Activated CD4-positive, alpha-beta T cell treated with anti-CD3 and anti-CD28 coated beads, Interleukin-10, Interleukin-2, amounts not matched to agents 100 ng/mL and 50 ng/mL, durations not matched to agents 16 hours and 8 hours (primary cell): ENCODE data around the gene GALNT14.
A peak's percentile ranks its signal among the peaks of the same experiment; 100 is the strongest.

Experiments
- DNase-seq: peaks from one replicate; pipeline ENCODE4 v3.0.0-alpha.2; 2020

GALNT14 gene

DNA sequence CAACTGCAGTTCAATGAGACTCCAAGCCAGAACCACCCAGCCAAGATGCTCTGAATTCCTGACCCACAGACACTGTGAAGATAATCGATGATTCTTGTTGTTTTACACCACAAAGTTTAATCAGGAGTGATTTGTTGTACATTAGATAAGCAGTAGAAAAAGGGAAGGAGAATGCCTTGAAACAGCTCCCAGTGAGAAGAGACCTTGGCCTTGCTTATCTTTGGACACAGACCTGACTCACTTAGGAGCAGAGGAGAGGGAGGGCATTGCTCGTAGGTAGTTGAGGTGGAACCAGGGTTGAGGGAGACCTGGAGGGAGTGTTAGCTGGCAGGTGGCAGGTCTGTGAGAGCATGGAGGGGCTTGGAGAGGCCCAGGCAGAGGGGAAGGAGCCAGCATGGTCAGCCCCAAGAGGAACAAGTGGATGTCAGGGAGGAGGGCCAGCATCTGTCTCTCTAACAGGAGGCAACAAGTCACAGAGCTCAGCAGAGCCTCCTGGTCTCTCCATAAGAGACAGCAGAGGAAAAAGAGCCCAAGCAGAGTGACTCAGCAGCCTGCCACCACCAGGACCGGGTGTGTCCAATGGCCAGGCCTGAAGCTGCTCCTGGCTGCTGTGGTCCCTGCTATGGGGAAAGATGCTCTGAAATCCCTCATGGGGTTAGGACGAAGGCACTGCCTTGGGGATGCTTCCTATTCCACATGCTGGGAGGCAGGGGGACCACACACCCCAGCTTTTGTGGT, 169.4 kb downstream of the GALNT14 start:
- no peak for DNase-seq

DNA sequence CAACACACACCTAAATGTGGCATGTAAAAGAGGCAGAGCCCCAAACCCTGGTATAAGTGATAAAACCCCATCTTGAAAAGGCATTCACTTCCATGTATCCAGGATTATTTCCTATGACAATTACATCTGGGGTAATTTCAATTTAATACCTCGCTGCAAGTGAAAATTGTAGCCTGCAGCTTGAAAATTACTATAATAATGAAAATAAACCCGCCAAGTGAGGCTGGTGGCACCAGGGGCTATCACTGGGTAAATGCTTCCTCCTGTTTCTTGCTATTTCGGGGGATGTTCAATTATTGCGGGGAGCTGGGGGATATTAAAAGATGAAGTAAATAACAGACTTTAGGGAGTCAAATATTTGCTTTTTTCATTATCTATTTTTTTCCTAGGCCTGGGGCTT, 171.5 kb downstream of the GALNT14 start:
- DNase-seq, result no peak

DNA sequence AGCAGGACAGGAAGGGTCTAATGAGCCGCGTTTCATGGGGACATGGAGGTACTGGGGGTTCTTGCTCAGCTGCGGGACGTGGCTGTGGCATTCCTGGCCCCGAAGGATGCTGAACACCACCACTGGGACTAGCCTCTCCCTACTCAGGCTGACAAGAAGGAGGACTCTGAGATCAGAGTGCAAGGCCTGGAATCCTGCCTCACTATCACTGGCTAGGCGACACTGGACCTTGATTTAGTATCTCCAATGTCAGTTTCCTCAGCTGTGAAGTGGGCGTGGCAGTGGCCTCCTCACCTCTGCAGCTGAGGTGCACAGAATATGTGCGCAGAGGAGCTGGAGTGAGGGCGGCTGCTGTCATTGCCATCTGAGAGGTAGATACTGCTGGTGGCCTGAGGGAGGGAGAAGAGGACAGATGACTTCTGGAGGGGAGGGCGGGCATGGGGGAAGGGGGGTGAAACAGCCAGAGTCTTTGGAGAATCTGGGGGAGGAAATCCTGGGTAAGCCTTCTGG, 173.2 kb downstream of the GALNT14 start:
- no peak for DNase-seq

DNA sequence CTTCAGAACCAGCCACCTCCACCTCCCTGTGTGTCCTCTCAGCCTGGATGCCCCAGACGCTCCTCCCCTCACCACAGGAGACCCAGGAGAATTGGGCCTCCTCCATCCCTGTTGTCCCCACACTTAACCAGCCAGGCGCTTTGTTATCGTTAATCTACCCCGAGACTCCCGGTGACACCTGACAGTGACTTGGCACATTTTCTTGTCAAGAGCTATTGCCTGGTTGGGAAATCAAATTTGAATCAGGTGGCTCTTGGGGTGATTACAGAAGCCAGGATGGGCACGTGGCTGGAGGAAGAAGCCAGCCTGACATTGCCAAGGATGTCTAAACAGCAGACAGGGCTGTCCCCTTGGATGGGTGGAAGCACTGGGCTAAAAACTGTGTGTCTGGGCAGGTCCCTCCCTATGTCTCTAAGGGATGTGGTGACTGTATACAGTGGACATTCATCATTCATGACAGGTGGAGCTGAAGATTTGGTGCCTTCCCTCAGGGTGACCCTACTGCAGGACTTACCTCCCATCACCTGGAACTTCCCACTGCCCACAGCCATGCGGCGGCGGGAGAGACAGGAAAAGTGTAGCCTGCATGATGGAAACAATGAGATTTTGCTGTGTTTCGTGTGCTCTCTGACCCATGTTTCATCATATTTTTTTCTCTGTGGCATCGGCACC, 173.8 kb downstream of the GALNT14 start:
- DNase-seq, result no peak

DNA sequence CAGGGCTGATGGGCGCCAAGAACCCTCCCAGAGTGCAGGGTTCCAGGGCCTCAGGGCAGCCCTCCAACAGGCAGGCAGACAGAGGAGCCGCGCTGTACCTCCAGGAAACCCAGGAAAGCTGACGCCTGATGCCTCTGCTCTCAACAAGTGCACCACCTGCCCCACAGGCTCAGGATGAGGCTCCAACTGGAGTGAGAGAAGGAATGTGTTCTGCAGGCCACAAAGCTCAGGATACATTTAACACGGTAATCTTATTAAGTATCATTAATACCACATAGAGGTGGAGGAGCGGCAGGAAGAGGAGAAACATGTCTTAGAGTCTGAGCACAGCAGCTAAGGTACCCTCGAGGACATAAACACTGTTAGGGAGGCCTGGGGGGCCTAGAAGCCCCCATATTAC, 175.1 kb downstream of the GALNT14 start:
- DNase-seq, result no peak

DNA sequence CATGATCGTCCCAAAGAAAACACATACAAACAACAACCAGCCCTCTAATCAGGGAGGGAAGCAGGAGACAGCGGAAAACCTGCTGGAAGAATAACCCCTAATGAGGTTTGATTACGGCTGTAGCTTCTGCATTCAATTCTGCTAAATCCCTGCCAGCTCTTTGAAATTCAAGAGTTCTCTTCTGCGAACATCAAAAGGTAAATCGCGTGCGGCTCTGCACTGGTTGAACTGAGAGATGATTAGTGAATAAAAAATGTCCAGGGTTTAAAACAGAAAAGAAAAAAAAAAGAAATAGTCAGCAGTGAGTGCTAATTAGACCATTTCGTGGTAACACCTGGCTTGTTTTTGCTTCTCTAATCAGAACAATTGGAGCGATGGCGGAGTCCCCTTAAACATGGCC, 178.0 kb downstream of the GALNT14 start:
- DNase-seq, result no peak

DNA sequence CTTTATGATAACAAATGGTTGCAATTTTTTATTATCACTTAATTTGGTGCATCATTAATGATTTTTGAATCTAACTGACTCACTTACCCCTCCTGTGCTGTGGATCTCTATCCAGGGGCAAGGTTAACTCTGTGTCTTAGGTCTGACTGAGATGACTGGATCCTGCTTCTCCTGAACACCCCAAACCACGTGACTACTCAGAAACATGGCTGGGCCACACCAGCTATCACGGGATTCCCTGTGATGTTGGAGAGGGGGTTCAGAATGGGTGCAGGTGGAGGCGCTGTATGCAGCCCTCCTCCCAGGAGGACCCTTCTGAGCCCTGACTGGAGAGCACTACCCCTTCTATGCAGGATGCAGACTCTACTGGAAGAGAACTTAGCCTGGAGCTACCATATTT, 178.6 kb downstream of the GALNT14 start:
- no peak for DNase-seq

DNA sequence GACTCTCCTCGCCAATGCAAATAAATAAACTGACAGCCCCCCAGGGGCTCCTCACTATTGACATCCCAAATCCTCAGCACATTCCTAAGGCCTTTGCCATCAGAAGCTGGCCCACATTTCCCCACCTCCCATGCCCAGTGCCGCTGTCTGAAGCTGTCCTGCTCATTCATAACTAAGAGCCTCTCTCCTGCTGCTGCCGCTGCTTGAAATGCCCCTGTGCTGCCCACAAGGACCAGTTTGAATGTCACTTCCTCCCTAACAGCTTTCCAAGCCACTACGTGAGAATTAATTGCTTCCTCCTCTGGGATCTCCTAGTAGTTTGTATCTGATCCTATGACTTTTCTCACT, 179.3 kb downstream of the GALNT14 start:
- no peak for DNase-seq

DNA sequence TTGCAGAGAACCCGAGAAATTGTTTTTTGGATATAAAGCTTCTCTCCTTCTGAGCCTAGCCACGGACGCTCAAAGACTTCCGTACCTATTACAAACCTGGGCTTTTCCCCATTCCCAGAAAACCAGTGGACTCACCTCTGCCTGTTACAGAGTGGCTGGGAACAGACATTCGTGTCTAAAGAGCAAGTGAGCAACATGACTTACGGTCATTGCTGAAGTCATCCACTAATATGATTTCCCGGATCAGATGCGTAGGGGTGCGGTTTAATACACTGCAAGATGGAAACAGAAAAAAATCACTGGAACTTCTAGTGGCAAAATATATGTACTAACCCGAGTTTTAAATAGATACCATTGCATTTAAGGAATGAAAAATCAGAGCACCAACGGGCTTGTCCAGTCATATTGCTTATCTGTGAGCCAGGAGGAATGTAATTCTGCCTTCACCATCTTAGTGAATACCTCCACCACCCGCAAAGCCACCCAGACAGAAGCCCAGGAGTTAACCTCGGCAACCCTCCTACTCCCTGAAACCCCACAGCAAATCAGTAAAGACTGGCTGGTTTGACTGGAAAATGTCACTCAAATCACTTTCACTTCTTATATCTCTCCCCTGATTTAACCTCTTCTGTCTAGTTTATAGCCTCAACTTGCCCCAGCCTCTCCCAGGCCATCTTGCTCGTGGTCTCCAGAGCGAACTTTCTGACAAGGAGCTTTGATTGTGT, 179.9 kb downstream of the GALNT14 start:
- no peak for DNase-seq

DNA sequence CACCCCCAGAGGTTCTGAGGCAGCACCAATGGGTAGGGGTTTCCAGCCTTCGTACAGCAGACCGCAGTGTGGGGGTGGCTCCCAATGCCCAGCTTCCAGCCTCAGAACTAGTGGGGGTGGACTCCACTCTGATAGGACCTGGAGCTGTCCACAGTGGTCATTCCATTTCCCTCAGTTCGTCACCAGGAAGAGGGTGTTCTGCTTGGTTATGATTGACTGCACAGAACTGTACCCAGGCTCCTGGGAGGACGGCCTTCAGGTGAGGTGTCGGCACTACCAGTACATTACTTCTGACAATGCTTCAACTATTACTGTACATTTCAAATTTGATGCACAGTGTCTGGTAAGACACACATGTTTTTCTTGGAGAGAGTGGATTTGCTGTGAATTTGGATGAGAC, 180.6 kb downstream of the GALNT14 start:
- no peak for DNase-seq

DNA sequence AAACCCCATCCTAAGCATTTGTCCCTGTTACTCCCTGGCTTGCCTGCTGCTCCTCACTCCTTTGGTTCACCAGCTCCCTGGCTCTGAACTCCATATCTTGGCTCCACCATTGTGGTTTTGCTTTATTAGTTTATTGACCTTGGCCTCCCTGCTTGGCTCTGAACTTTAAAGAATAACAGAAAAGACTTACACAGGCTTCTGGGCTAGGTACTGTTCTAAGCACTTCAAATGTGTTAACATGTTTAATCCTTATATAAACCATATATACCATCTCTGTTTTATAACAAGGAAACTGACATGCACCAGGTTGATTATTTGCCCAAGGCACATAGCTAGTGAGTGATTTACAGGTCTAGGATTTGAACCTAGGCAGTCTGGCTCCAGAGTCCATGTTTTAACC, 181.2 kb downstream of the GALNT14 start:
- DNase-seq, result no peak

DNA sequence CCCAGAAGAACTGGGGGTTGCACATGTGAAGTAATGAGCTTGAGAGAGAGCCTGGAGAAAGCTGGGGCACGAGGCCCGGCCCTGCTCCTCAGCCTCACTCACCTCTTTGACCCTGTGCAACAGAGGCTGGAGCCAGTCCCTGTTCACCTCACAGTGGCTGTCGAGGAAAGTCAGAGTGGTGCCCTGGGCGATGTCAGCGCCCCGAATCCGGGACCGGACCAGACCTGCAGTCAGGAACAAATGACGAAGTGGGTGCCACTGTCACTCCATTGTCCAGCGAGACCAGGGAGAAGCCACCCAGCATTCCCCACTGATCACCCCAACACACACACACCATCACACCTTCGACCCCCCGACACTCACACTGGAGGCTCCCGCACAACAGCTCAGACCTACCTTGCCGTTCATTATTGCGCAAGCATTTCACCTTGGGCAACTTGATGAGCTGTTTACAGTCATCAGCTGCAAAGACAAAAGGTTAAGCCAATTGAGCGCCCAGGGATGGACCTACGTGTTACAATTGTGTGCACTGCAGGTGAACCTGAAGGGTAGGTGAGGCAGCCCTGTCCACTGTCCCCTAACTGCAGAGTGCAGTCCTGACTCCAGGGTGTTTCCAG, 182.6 kb downstream of the GALNT14 start:
- DNase-seq, result no peak

DNA sequence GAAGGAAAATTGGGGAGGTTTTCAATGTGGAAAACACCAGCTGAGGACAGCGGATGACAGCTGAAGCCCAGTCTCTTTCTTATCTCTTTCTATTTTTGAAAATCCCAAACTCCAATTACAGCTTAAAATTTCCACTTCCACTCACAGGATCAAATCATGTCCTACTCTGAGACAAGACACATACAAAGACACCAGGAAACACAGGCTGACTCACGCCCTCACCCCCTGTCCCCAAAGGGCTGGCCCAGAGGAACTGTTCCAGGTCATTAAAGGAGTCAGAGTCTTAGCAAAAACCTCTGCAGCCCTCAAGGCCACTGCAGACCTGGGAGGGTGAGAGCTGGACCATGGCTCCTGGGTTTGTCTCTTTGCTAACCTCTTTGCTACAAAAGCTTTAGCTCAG, 187.9 kb downstream of the GALNT14 start:
- DNase-seq, result no peak

DNA sequence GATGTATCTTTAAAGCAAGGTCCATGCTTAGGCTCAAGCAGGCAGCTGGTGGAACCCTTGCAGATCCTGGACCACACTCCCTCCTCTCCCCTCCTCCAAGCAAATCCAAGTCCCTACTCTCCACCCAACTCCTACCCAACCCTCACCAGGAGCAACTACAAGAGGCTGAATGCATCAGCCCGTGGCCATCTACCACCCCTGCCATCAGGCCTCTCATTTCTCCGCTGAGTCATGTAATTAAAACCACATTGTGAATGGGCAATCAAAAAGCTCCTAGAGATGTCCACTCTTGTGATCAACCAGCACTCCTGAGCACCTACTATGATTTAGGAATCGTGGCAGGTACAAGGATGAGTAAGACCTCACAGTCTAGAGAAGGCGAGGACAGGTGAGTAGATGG, 188.8 kb downstream of the GALNT14 start:
- DNase-seq, result no peak

DNA sequence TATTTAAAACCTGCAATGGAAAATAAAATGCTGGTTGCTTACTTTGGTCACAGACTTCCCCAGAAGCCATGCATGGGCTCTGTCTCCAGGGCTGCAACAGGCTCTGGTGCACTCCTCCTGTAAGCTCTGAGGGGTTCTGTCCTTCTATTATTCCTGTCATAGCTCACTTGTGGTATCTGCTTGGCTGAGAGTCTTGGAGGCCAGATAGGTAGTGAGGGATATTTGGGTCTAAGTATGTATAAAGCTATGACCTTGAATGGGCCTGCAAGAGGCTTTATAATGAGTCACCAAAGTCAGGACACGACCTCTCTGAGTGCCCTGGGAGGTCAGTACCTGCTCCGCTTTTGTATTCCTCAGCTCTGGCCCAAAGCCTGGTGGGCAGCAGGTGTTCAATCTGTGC, 189.4 kb downstream of the GALNT14 start:
- no peak for DNase-seq

DNA sequence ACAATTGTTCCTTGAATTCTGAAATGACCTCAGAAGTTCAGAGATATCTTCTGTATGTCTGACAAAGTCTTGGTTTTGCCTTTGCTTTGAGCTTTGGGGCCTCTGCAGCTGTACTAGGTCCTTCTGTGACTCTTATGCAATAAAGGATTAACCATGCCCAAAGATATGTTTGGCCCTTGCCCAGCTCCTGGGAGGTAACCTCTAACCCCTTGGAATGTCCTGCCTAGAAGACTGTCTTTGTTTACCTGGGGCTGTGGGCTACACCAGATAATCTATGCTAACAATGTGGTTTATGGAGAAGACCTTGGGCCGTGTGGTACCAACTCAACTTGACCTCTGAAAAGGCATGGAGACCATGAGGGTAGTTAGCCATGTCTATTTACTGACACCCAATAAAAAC, 190.1 kb downstream of the GALNT14 start:
- no peak for DNase-seq

DNA sequence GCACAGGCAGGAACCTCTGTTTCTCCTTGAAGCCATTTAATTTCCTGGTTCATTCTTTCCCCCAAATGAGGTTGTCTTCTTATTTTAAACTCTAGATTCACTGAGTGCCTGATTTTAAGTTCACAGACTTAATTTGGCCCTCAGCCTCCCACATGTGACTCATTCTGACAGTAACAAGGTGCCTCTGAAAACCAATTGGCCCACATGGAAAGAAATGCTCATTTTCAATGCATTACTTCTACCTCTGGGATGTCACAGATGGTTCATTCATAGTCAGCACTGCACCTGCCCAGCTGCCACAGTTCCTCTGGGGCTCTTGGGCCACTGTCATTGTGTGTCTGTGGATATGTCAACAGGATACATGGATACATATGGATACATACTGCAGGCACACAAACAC, 190.6 kb downstream of the GALNT14 start:
- DNase-seq, result peak; percentile 15

DNA sequence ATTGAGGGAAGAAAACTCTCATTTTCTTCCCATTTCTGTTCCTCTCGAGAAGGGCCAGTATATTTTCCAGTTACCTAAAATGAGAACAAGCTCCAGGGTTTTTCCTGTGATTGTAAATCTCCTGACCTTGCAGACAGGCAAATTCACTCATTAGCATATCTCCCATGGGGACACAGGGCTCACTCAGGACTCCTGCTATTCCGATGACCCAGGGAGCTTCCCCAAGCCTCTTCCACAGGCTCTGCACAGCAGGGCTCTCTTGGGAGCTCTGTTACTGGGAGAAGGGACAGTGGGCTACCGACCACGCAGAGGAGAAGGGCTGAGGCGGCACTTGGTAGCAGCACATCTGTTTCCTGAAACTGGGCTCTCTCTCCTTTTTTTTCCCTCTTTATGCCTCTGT, 195.8 kb downstream of the GALNT14 start:
- DNase-seq, result no peak

DNA sequence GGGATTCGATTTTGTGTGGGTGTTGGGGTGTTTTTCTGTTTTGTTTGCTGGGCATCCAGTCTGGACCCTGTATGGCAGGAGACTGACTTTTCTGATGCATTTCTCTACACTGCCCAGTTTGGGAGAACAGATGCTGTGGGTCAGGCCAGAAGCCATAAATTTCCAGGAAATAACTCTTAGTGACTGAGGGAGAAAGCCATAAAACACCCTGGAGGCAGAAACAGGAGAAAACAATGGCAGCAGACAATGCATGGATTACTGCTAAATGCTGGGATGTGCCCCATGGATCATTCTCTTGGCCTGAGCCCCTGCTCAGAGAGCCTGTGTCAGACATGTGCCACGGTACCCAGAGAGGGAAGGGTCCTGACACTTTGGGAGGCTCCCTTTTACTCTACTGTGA, 197.4 kb downstream of the GALNT14 start:
- DNase-seq, result no peak

DNA sequence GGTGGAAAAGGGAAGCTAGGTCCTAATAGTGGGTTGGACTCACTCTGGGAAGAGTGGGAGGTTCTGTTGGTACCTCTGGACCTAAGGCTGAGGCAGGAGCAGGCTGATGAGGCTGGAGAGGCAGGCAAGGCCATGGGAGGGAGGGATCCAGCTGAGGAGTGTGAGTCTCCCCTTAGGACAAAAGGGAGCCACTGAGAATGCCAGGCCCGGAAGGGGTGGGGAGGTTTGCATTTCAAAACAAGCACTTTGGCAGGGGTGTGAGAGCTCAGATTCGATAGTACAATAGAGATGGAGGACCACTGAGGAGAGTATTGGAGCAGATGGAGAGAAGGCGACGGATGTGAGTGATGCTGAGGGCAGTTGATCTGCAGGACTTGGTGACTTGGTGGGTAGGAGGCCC, 198.9 kb downstream of the GALNT14 start:
- DNase-seq, result no peak

DNA sequence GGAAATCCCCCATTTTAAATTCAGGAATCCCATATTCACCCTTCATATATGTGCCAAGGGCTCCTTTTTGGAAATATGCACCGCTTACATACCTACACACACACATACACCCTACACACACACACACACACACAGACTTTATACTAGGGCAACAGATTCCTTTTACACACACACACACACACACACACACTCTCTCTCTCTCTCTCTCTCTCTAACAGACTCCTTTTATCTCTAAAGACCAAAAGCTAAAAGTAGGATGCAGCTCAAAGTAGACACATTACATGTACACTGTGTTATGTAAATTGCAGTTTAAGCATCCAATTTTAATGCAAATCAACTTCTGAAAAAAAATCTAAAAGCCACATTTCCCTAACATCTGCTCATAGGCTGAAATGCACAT, 200.0 kb downstream of the GALNT14 start:
- no peak for DNase-seq

DNA sequence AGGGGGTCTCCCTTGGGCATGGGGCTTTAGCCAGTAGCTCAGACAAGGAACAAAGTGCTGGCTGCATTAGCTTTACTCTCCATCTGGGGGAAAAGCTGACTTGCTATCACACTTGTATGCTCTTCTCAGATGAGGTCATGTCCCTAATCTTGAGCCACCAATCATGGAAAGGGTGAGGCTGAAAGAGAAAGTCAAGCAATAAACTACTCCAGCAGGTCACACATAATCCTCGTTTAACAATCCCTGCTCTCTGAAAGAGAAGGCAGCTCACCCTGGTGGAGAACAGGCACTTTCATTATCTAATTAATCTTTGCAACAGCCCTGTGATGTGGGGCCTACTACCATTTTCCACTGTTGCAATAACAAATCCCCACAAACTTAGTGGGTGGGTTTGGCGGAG, 201.3 kb downstream of the GALNT14 start:
- DNase-seq, result no peak

DNA sequence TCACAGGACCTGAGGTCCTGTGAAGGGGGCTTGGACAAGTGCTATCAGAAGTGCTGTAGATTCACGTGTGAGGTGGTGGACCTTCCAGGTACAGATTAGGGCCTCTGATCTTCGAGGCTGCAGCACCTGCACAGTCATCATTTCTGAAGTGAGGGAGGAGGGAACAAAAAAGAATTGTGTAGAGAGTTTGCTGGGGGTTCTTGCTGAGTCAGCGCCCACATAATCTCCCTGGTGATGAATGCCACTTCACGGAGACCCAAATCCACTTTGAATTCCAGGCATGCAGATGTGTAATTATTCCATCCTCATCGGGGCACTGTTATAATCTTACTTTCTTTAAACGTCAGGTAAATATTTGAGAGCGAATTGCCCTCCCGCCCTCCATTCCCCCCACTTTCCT, 202.4 kb downstream of the GALNT14 start:
- no peak for DNase-seq

DNA sequence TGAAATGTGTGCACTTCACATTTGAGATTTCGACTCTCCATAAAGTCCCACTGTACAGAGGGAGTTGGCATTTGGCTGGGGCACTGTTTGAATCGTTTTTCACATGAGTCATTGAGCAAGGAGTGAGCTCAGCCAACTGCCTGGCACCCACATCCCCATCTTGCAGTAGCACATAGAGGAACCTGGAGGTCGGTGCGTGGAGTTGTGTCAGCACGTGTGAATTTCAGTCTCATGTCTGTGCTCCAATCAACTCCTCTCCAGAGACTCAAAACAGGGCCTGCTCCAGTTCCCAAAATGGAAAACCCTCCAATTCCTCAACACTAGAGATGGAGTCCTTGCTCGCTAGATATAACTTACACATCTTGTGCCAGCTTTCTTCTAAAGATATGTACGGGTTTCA, 204.2 kb downstream of the GALNT14 start:
- DNase-seq, result no peak
